GM12864 (cell line): Measurements from ENCODE around the gene CADM1.

Experiments
- DNase-seq: peaks from one replicate; pipeline ENCODE4 v3.0.0-alpha.2; 2011; ENCODE audit warnings: low read depth
- H3K4me3 ChIP-seq: 2 replicates; pipeline ENCODE4 v1.5.1; 2011; ENCODE audit warnings: mild to moderate bottlenecking, low read depth, low read length, control low read depth
- CTCF ChIP-seq: IDR thresholded peaks from 2 replicates; pipeline ENCODE4 v1.5.1; 2011; ENCODE audit warnings: low read depth, mild to moderate bottlenecking, moderate library complexity, low read length, control low read depth, inconsistent platforms; ENCODE audit errors: missing control alignments

CADM1 gene

GRCh38 chr11:115525531-115526006 is 21.4 kb upstream of the CADM1 start:
- no peak for DNase-seq
- no peak for TF ChIP-seq CTCF
- H3K4me3 ChIP-seq = no peak overlapping the region

GRCh38 chr11:115524572-115524971 is 20.4 kb upstream of the CADM1 start:
- no peak overlapping the region for H3K4me3 ChIP-seq
- no peak for TF ChIP-seq CTCF
- no peak for DNase-seq

GRCh38 chr11:115523727-115524399 is 19.6 kb upstream of the CADM1 start:
- no peak for TF ChIP-seq CTCF
- DNase-seq = no peak
- no peak overlapping the region for H3K4me3 ChIP-seq

- H3K4me3 ChIP-seq = no peak overlapping the region
- DNase-seq = no peak
- no peak for TF ChIP-seq CTCF
These were observed 18.1 kb upstream of the CADM1 start for GRCh38 chr11:115522302-115522701.

GRCh38 chr11:115521825-115522224 is 17.6 kb upstream of the CADM1 start:
- no peak for TF ChIP-seq CTCF
- H3K4me3 ChIP-seq = no peak overlapping the region
- no peak for DNase-seq

- no peak for DNase-seq
- TF ChIP-seq CTCF = no peak
- H3K4me3 ChIP-seq = no peak overlapping the region
These were observed 14.9 kb upstream of the CADM1 start for GRCh38 chr11:115518983-115519628.
